PC-9 (cell line): ENCODE results near the gene DCN. TPM values are rescaled to one million over a fixed set of nuclear protein-coding genes. Genes with fewer than 3 reads are reported as not detected.

Source experiments
- BruUV-seq: library from RNA; stranded (reverse); fragments of 400-500 nt; replicated peaks from 2 replicates; lab custom pipeline; 2021; lab: Mats Ljungman, UMichigan
- CTCF ChIA-PET: fragments of 300-600 bp; sonication (Branson Sonifier 250); formaldehyde crosslinking; loops from one replicate; lab custom pipeline; 2022; ENCODE audit warnings: antibody characterized with exemption; lab: Charles Lee
- POLR2A ChIA-PET: fragments of 300-600 bp; sonication (Branson Sonifier 250); formaldehyde crosslinking; loops from one replicate; lab custom pipeline; 2022; ENCODE audit warnings: antibody characterized with exemption; ENCODE audit not compliant: unreplicated experiment; lab: Charles Lee
- DNase-seq, 2 experiments: peaks; one replicate each; pipeline versions ENCODE4 v3.0.0 to v3.0.0-alpha.2; 2015 to 2022; ENCODE audit warnings: mixed read lengths in 1 of 2
- H2AFZ ChIP-seq: fragments of 200-600 bp; sonication (generic); 2 replicates; pipeline ENCODE4 v1.8.1; 2017; ENCODE audit warnings: antibody characterized with exemption
- H3F3A ChIP-seq: fragments of 200-600 bp; sonication (generic); 2 replicates; pipeline ENCODE4 v1.8.1; 2017; ENCODE audit warnings: antibody characterized with exemption, mild to moderate bottlenecking, low read depth; ENCODE audit not compliant: insufficient read depth
- H3K27ac ChIP-seq: fragments of 200-600 bp; sonication (generic); 2 replicates; pipeline ENCODE4 v1.6.1; 2016; ENCODE audit warnings: mixed run types
- H3K27me3 ChIP-seq: fragments of 200-600 bp; sonication (generic); 2 replicates; pipeline ENCODE4 v1.6.1; 2016; ENCODE audit warnings: low read depth, mixed run types; ENCODE audit not compliant: insufficient read depth
- H3K36me3 ChIP-seq: fragments of 200-600 bp; sonication (generic); 2 replicates; pipeline ENCODE4 v1.6.1; 2016; ENCODE audit warnings: low read depth, mixed run types
- H3K4me1 ChIP-seq: fragments of 200-600 bp; sonication (generic); replicated peaks from 2 replicates; pipeline ENCODE4 v1.6.1; 2016; ENCODE audit warnings: mixed run types; ENCODE audit not compliant: insufficient read depth
- H3K4me2 ChIP-seq: fragments of 200-600 bp; sonication (generic); 2 replicates; pipeline ENCODE4 v1.6.1; 2017; ENCODE audit warnings: mixed run types
- H3K4me3 ChIP-seq: fragments of 200-600 bp; sonication (generic); 2 replicates; pipeline ENCODE4 v1.6.1; 2016; ENCODE audit warnings: mixed run types
- H3K79me2 ChIP-seq: fragments of 200-600 bp; sonication (generic); 2 replicates; pipeline ENCODE4 v1.6.1; 2017; ENCODE audit warnings: low read depth, mixed run types
- H3K9me2 ChIP-seq: fragments of 200-600 bp; sonication (generic); 2 replicates; pipeline ENCODE4 v1.8.1; 2017; ENCODE audit warnings: mild to moderate bottlenecking; ENCODE audit not compliant: insufficient read depth
- H3K9me3 ChIP-seq: fragments of 200-600 bp; sonication (generic); 2 replicates; pipeline ENCODE4 v1.8.1; 2016; ENCODE audit warnings: low read depth; ENCODE audit not compliant: insufficient read depth
- H4K20me1 ChIP-seq: fragments of 200-600 bp; sonication (generic); 2 replicates; pipeline ENCODE4 v1.8.1; 2017; ENCODE audit not compliant: insufficient read depth
- CTCF ChIP-seq: fragments of 200-600 bp; sonication (generic); conservative IDR thresholded peaks from 2 replicates; pipeline ENCODE4 v1.6.1; 2017; ENCODE audit warnings: mixed run types, antibody characterized with exemption, mild to moderate bottlenecking, moderate library complexity
- EZH2 ChIP-seq: fragments of 200-600 bp; sonication (generic); IDR thresholded peaks from 2 replicates; pipeline ENCODE4 v1.8.0; 2017; ENCODE audit warnings: antibody characterized with exemption, low read depth
- intact Hi-C: fragments of 100-400 bp; cut with micrococcal nuclease; formaldehyde crosslinking; loops from one replicate; pipeline ENCODE4 v1.10.0; 2022; ENCODE audit not compliant: unreplicated experiment
- total RNA-seq: library from RNA; stranded (reverse); gene quantifications from 2 replicates; pipeline ENCODE4 v1.2.3, GENCODE V29; 2021

The DCN gene
- total RNA-seq, 1 experiment from 2014 or later = not detected

GRCh38 chr12:91177381-91177780 lies 5.2 kb downstream of the DCN start:
- TF ChIP-seq EZH2 (no peak), CTCF (no peak)
- no peaks in the 10 kb centered on the region for H3K9me3 ChIP-seq
- no peaks in the 10 kb centered on the region for H3K79me2 ChIP-seq
- no peaks in the 10 kb centered on the region for H4K20me1 ChIP-seq
- no peaks in the 10 kb centered on the region for H3K27me3 ChIP-seq
- H2AFZ ChIP-seq = no peak overlapping the region
- CTCF ChIA-PET = no interaction called here
- no peaks in the 10 kb centered on the region; the same call in 1 of the 2 replicates for H3K9me2 ChIP-seq
- H3F3A ChIP-seq = no peaks in the 10 kb centered on the region
- no peak overlapping the region for H3K4me3 ChIP-seq
- H3K4me2 ChIP-seq = no peak overlapping the region
- POLR2A ChIA-PET = no interaction called here
- intact Hi-C loops = no loop called here
- H3K4me1 ChIP-seq = no peaks in the 10 kb centered on the region
- no peak overlapping the region for H3K27ac ChIP-seq
- no peaks in the 10 kb centered on the region for H3K36me3 ChIP-seq
- DNase-seq = no peak
- no TSS peak for BruUV-seq

GRCh38 chr12:91176915-91177314 lies 5.7 kb downstream of the DCN start:
- no peaks in the 10 kb centered on the region for H3F3A ChIP-seq
- no peaks in the 10 kb centered on the region for H3K36me3 ChIP-seq
- DNase-seq = no peak
- H3K4me3 ChIP-seq = no peak overlapping the region
- no peaks in the 10 kb centered on the region for H3K4me1 ChIP-seq
- H3K79me2 ChIP-seq = no peaks in the 10 kb centered on the region
- no peaks in the 10 kb centered on the region for H4K20me1 ChIP-seq
- H3K27me3 ChIP-seq = no peaks in the 10 kb centered on the region
- ChIA-PET POLR2A (no interaction called here), CTCF (interaction anchor here (0.5 kb wide), 1 partner anchor 199 kb away, joined by 7 read pairs; no protein-coding TSS in a partner anchor)
- TF ChIP-seq EZH2 (no peak), CTCF (no peak)
- H3K27ac ChIP-seq = no peak overlapping the region
- no peak overlapping the region for H2AFZ ChIP-seq
- no peak overlapping the region for H3K4me2 ChIP-seq
- no peaks in the 10 kb centered on the region; the same call in 1 of the 2 replicates for H3K9me2 ChIP-seq
- no peaks in the 10 kb centered on the region for H3K9me3 ChIP-seq
- intact Hi-C loops = no loop called here
- no TSS peak for BruUV-seq

- no peak for DNase-seq
- Histone ChIP-seq H3K27ac (no peak overlapping the region), H3K4me1 (no peaks in the 10 kb centered on the region), H3F3A (no peaks in the 10 kb centered on the region), H3K4me2 (no peak overlapping the region), H3K79me2 (no peaks in the 10 kb centered on the region), H3K36me3 (no peaks in the 10 kb centered on the region), H3K9me2 (no peaks in the 10 kb centered on the region; the same call in 1 of the 2 replicates), H3K27me3 (no peaks in the 10 kb centered on the region), H3K9me3 (no peaks in the 10 kb centered on the region), H2AFZ (no peak overlapping the region), H4K20me1 (no peaks in the 10 kb centered on the region), H3K4me3 (no peak overlapping the region)
- BruUV-seq = no TSS peak
- intact Hi-C loops = no loop called here
- CTCF ChIA-PET = interaction anchor here (0.5 kb wide), 1 partner anchor 198 kb away, joined by 7 read pairs; no protein-coding TSS in a partner anchor
- POLR2A ChIA-PET = interaction anchor here (0.7 kb wide), 1 partner anchor 81 kb away, joined by 4 read pairs; no protein-coding TSS in a partner anchor
- TF ChIP-seq CTCF (no peak), EZH2 (no peak)
Measured at GRCh38 chr12:91176358-91176757, 6.3 kb downstream of the DCN start.
